Mesenchymal stem cell (in vitro differentiated cells and primary cell): ENCODE data around the gene GARIN5A.
A peak's percentile ranks its signal among the peaks of the same experiment; 100 is the strongest.

Experiments used
- DNase-seq: peaks from one replicate; pipeline ENCODE4 v3.0.0-alpha.2; 2013
- H2AFZ ChIP-seq: one replicate; pipeline ENCODE4 v1.6.1; 2013; ENCODE audit warnings: low read depth, mild to moderate bottlenecking, control low read depth, inconsistent platforms, low read length, moderate library complexity
- H2AK5ac ChIP-seq: 2 replicates; pipeline ENCODE4 v1.6.1; 2013; ENCODE audit warnings: low read length, moderate library complexity, mild to moderate bottlenecking, inconsistent platforms; ENCODE audit not compliant: severe bottlenecking
- H2BK120ac ChIP-seq: one replicate; pipeline ENCODE4 v1.6.1; 2013; ENCODE audit warnings: low read depth, mild to moderate bottlenecking, inconsistent platforms, low read length, moderate library complexity
- H2BK12ac ChIP-seq, 2 experiments: one replicate each; pipeline ENCODE4 v1.6.1; 2013; ENCODE audit warnings: inconsistent platforms in 2 of 2, low read length in 2 of 2, mild to moderate bottlenecking in 2 of 2, moderate library complexity in 2 of 2, control low read depth in 1 of 2
- H2BK15ac ChIP-seq: one replicate; pipeline ENCODE4 v1.6.1; 2013; ENCODE audit warnings: mild to moderate bottlenecking, low read depth, inconsistent platforms; ENCODE audit not compliant: poor library complexity, severe bottlenecking
- H2BK5ac ChIP-seq: 2 replicates; pipeline ENCODE4 v1.6.1; 2013; ENCODE audit warnings: low read depth, mild to moderate bottlenecking, low read length, control low read depth, inconsistent platforms; ENCODE audit not compliant: poor library complexity, severe bottlenecking
- H3K14ac ChIP-seq, 2 experiments: one replicate each; pipeline ENCODE4 v1.6.1; 2013; ENCODE audit warnings: inconsistent platforms in 2 of 2, low read length in 2 of 2, control low read depth in 1 of 2, mild to moderate bottlenecking in 1 of 2, moderate library complexity in 1 of 2
- H3K18ac ChIP-seq, 2 experiments: one replicate each; pipeline ENCODE4 v1.6.1; 2013; ENCODE audit warnings: inconsistent platforms in 2 of 2, low read length in 2 of 2, control low read depth in 1 of 2, low read depth in 1 of 2, mild to moderate bottlenecking in 1 of 2
- H3K23ac ChIP-seq, 2 experiments: one replicate each; pipeline ENCODE4 v1.6.1; 2013; ENCODE audit warnings: inconsistent platforms in 2 of 2, low read length in 2 of 2, mild to moderate bottlenecking in 2 of 2, moderate library complexity in 2 of 2, control low read depth in 1 of 2
- H3K27ac ChIP-seq: 2 replicates; pipeline ENCODE4 v1.5.1; 2013; ENCODE audit warnings: mild to moderate bottlenecking, moderate library complexity, low read length, control low read depth, inconsistent platforms; ENCODE audit not compliant: poor library complexity, severe bottlenecking
- H3K27me3 ChIP-seq, 2 experiments: 2 replicates each; pipeline versions ENCODE4 v1.6.1 to v1.7.0; 2013; ENCODE audit warnings: low read length in 2 of 2, mild to moderate bottlenecking in 2 of 2, moderate library complexity in 2 of 2, control low read depth in 1 of 2, inconsistent platforms in 1 of 2; ENCODE audit not compliant: control insufficient read depth in 1 of 2, insufficient read depth in 1 of 2
- H3K36me3 ChIP-seq, 2 experiments: 2 replicates each; pipeline versions ENCODE4 v1.6.1 to v1.7.0; 2013; ENCODE audit warnings: low read length in 2 of 2, control low read depth in 1 of 2, inconsistent platforms in 1 of 2, low read depth in 1 of 2, mild to moderate bottlenecking in 1 of 2; ENCODE audit not compliant: insufficient read depth in 2 of 2, control insufficient read depth in 1 of 2
- H3K4ac ChIP-seq, 2 experiments: one replicate each; pipeline ENCODE4 v1.6.1; 2013; ENCODE audit warnings: inconsistent platforms in 2 of 2, low read length in 2 of 2, mild to moderate bottlenecking in 2 of 2, moderate library complexity in 2 of 2, control low read depth in 1 of 2, low read depth in 1 of 2
- H3K4me1 ChIP-seq: 2 replicates; pipeline ENCODE4 v1.6.1; 2013; ENCODE audit warnings: low read depth, low read length, control low read depth; ENCODE audit not compliant: control insufficient read depth, insufficient read depth
- H3K4me2 ChIP-seq: 2 replicates; pipeline ENCODE4 v1.6.1; 2013; ENCODE audit warnings: low read length, mild to moderate bottlenecking, inconsistent platforms; ENCODE audit not compliant: poor library complexity, severe bottlenecking
- H3K4me3 ChIP-seq, 2 experiments: 2 replicates each; pipeline versions ENCODE4 v1.5.1 to v1.7.0; 2013; ENCODE audit warnings: low read length in 2 of 2, mild to moderate bottlenecking in 2 of 2, control low read depth in 1 of 2, low read depth in 1 of 2; ENCODE audit not compliant: insufficient read depth in 1 of 2
- H3K79me1 ChIP-seq: replicated peaks from 2 replicates; pipeline ENCODE4 v1.6.1; 2013; ENCODE audit warnings: mild to moderate bottlenecking, control low read depth, low read length, inconsistent platforms; ENCODE audit not compliant: poor library complexity, severe bottlenecking
- H3K9ac ChIP-seq: 2 replicates; pipeline ENCODE4 v1.7.0; 2013; ENCODE audit warnings: mild to moderate bottlenecking, low read length, moderate library complexity
- H3K9me3 ChIP-seq: 2 replicates; pipeline ENCODE4 v1.7.0; 2013; ENCODE audit warnings: mild to moderate bottlenecking, low read length; ENCODE audit not compliant: control insufficient read depth
- H4K8ac ChIP-seq: one replicate; pipeline ENCODE4 v1.6.1; 2013; ENCODE audit warnings: inconsistent platforms, mild to moderate bottlenecking, low read length, moderate library complexity
- H4K91ac ChIP-seq: one replicate; pipeline ENCODE4 v1.6.1; 2013; ENCODE audit warnings: mild to moderate bottlenecking, low read length, inconsistent platforms
- WGBS: methylation state at CpG from one replicate; pipeline ENCODE4 v1.1.7; 2013; ENCODE audit warnings: mixed read lengths; 5-methylcytosine and 5-hydroxymethylcytosine counted together

Gene GARIN5A

GRCh38 chr19:50506700-50507099 lies 30.1 kb upstream of the GARIN5A start:
- Histone ChIP-seq H3K14ac (no peak overlapping the region), H3K36me3 (peaks cover 0 to 19% of the 10 kb centered on the region in 2 experiments), H2BK120ac (no peak overlapping the region), H2BK5ac (no peak overlapping the region), H3K4me1 (peaks cover 22% of the 10 kb centered on the region), H3K4ac (no peak overlapping the region), H4K91ac (no peak overlapping the region), H3K27ac (no peak overlapping the region), H3K23ac (no peak overlapping the region), H3K79me1 (peaks cover 10% of the 10 kb centered on the region), H2AFZ (no peak overlapping the region), H2AK5ac (no peak overlapping the region), H4K8ac (no peak overlapping the region), H3K27me3 (peaks cover 0 to under 1% of the 10 kb centered on the region in 2 experiments), H3K4me3 (no peak overlapping the region), H2BK12ac (no peak overlapping the region), H3K9me3 (no peaks in the 10 kb centered on the region), H3K4me2 (no peak overlapping the region), H2BK15ac (no peak overlapping the region), H3K18ac (no peak overlapping the region), H3K9ac (no peak overlapping the region)
- no peak for DNase-seq
- WGBS = 96% methylated on average over 7 of the region's 10 CpGs

DNA sequence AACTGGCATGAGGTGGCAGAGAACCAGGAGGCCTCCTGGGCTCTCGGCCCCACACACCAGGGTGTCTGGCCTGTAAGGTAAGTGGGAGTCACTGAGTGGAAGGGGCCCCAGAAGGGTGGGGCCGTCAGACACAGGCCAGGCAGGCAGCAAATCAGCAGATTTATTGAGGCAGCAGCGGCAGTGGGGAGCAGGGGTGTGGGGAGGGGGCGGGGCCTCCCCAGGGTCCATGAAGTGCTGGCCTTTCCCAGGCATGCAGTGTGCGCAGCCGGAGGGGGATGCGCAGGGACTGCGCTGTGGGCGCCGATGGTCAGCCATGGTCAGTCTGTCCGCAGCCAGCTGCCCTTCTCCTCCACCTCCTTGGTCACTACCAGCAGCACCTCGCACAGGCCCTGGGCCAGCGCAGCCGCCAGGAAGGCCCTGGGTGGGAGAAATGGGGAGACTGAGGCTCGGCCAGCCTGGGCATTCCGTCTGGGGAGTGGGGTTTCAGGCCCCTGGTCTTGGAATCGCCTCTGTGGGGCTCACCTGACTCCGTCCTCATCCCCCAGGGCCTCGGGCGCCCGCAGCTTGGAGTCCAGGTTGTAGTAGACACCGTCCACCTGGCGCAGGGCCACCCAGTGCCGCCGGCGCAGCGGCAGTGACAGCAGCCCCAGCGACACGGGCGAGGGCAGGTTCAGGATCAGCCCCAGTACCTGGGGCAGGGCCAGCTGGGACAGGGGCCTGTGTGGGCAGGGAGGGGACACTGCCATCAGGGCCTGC lies 29.4 kb upstream of the GARIN5A start:
- no peak for DNase-seq
- no peaks in the 10 kb centered on the region for H3K9me3 ChIP-seq
- no peak overlapping the region for H2BK15ac ChIP-seq
- H3K14ac ChIP-seq = no peak overlapping the region
- H4K91ac ChIP-seq = no peak overlapping the region
- H2AK5ac ChIP-seq = no peak overlapping the region
- peaks cover 10% of the 10 kb centered on the region for H3K79me1 ChIP-seq
- 91% methylated on average over 21 of the region's 30 CpGs for WGBS
- no peak overlapping the region for H2BK120ac ChIP-seq
- H3K27ac ChIP-seq = no peak overlapping the region
- no peak overlapping the region for H3K4ac ChIP-seq
- H3K4me3 ChIP-seq = no peak overlapping the region
- H3K36me3 ChIP-seq = peaks cover 0 to 19% of the 10 kb centered on the region in 2 experiments
- H3K4me1 ChIP-seq = peaks cover 19% of the 10 kb centered on the region
- H2BK5ac ChIP-seq = no peak overlapping the region
- H4K8ac ChIP-seq = peak overlapping the region; percentile 41
- no peak overlapping the region for H2AFZ ChIP-seq
- H3K9ac ChIP-seq = no peak overlapping the region
- no peak overlapping the region for H3K18ac ChIP-seq
- peaks cover 0 to 7% of the 10 kb centered on the region in 2 experiments for H3K27me3 ChIP-seq
- H2BK12ac ChIP-seq = no peak overlapping the region
- no peak overlapping the region for H3K4me2 ChIP-seq
- no peak overlapping the region for H3K23ac ChIP-seq

- no peak overlapping the region for H3K4me2 ChIP-seq
- H3K9ac ChIP-seq = no peak overlapping the region
- no peak overlapping the region for H3K4me3 ChIP-seq
- no peak overlapping the region for H4K91ac ChIP-seq
- H3K18ac ChIP-seq = no peak overlapping the region
- H4K8ac ChIP-seq = no peak overlapping the region
- no peak overlapping the region for H3K23ac ChIP-seq
- no peak overlapping the region for H2BK15ac ChIP-seq
- H2BK120ac ChIP-seq = no peak overlapping the region
- 86% methylated on average over 25 of the region's 25 CpGs for WGBS
- H3K36me3 ChIP-seq = peaks cover 0 to 17% of the 10 kb centered on the region in 2 experiments
- H3K27me3 ChIP-seq = peaks cover 4 to 44% of the 10 kb centered on the region in 2 experiments
- H3K27ac ChIP-seq = no peak overlapping the region
- H2BK12ac ChIP-seq = no peak overlapping the region
- no peak overlapping the region for H2AFZ ChIP-seq
- no peaks in the 10 kb centered on the region for H3K79me1 ChIP-seq
- H3K14ac ChIP-seq = no peak overlapping the region
- no peak overlapping the region for H2BK5ac ChIP-seq
- H3K4me1 ChIP-seq = peaks cover 5% of the 10 kb centered on the region
- H3K4ac ChIP-seq = no peak overlapping the region
- no peak overlapping the region for H2AK5ac ChIP-seq
- no peaks in the 10 kb centered on the region for H3K9me3 ChIP-seq
- no peak for DNase-seq
Measured at GRCh38 chr19:50501568-50502475, 25.2 kb upstream of the GARIN5A start.

DNA sequence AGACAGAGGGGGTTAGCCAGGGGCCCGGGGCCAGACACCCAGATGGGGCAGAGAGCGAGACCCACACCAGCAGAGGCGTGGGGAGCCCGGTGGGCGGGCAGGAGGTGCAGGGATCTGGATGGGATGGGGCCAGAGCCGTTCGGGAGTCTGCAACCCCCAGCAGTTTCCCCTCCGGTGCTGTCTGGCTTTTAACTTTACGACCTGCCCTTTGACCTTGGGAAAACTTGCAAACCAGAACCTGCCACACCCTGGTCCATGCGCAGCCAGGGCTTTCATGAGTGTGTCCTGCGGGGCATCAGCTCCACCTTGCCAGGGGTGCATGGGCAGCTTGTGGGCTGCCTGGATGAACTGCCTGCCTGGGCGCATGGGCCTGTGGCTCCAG lies 24.5 kb upstream of the GARIN5A start:
- H3K23ac ChIP-seq = no peak overlapping the region
- 47% methylated on average over 12 of the region's 12 CpGs for WGBS
- no peak overlapping the region for H3K9ac ChIP-seq
- H3K4me1 ChIP-seq = peaks cover 5% of the 10 kb centered on the region
- no peaks in the 10 kb centered on the region for H3K9me3 ChIP-seq
- DNase-seq = no peak
- no peak overlapping the region for H3K4ac ChIP-seq
- no peak overlapping the region for H2BK15ac ChIP-seq
- H3K79me1 ChIP-seq = no peaks in the 10 kb centered on the region
- H2BK120ac ChIP-seq = no peak overlapping the region
- H3K4me2 ChIP-seq = no peak overlapping the region
- no peak overlapping the region for H3K27ac ChIP-seq
- peaks cover 0 to 13% of the 10 kb centered on the region in 2 experiments for H3K36me3 ChIP-seq
- no peak overlapping the region for H4K8ac ChIP-seq
- no peak overlapping the region for H2AK5ac ChIP-seq
- peaks cover 4 to 50% of the 10 kb centered on the region in 2 experiments for H3K27me3 ChIP-seq
- H2BK5ac ChIP-seq = no peak overlapping the region
- no peak overlapping the region for H2AFZ ChIP-seq
- no peak overlapping the region for H2BK12ac ChIP-seq
- H4K91ac ChIP-seq = no peak overlapping the region
- H3K18ac ChIP-seq = no peak overlapping the region
- H3K14ac ChIP-seq = no peak overlapping the region
- no peak overlapping the region for H3K4me3 ChIP-seq
